NCI-H2029 treated with DMSO at 0.1 percent for 48 hours (cell line): ENCODE data around the gene GYPC.
"Not testable (repeated sequence)": the region's sequence is repeated elsewhere in the genome, so short reads cannot be mapped to it uniquely, and the experiment has no call there.

Experiments used
- DNase-seq: peaks from one replicate; lab custom pipeline; 2025; lab: John Stamatoyannopoulos, UW

Gene GYPC, protein sequence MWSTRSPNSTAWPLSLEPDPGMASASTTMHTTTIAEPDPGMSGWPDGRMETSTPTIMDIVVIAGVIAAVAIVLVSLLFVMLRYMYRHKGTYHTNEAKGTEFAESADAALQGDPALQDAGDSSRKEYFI

GRCh38 chr2:126655500-126656430 is at the start of gene GYPC:
Gene GYPC, plus strand, starts transcription at chr2:126656158. Its CDS starts 106 bp downstream, at chr2:126656264.
- no peak for DNase-seq

DNA sequence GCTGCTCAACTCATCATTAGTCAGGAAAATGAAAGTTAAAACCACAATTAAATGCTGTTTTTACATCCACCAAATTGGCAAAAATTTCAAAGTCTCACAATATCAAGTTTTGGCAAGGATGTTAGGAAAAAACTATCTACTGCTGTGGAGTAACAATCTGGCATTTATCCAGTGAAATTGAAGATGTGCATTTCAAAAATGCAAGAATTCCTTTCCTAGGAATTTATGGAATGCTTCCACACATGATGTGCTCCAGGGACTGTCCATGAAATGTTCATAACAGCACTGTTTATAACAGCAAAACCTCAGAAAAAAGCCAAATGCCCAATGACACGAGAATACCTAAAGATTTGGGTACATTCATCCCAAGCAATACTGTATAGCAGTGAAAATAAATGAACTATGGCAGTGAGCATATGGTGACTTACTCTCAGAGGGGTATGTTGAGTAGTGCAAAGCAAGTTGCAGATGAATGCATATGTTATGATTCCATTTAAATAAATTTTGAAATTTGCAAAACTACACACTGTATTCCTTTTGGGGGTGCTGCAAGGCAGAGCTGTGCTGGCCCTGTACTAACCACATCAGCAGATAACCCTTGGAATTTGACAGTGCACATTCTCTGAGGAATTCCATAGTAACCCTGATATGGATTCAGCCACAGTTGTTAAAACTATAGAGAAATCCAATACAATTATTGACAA is 41.3 kb upstream of the GYPC start:
- no peak for DNase-seq

GRCh38 chr2:126616606-126617069 is 39.3 kb upstream of the GYPC start:
- DNase-seq: no peak

GRCh38 chr2:126620302-126620701 is 35.7 kb upstream of the GYPC start:
- no peak for DNase-seq

GRCh38 chr2:126623000-126623399 is 33.0 kb upstream of the GYPC start:
- DNase-seq: no peak

- no peak for DNase-seq
Observed at GRCh38 chr2:126627643-126628042, 28.3 kb upstream of the GYPC start.

DNA sequence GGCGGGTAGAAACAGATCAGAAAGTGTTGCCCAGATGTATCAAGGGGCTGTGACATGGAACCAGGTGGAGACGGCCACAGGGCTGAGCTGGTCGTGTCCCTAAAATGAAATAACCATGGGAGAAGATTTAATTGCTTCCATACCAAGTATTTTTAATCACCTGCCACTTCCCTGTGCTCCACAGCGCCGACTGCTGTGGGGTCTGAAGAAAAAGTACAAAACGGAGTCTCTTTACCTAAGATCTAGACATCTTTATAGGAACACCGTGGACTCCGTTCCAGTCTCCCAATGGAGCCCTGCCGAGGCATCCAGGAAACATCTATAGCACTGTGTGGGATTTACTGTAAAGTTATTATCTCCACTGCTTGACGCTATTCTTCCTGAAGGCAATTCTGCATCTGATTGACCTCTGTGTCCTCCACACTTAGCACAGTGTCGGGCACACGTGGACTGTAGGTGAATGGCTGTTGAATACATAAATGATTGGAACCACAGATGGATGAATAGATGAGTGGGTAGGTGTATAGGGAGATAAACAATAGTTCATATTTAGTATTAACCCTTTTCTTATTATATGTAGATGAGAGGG is 21.6 kb upstream of the GYPC start:
- DNase-seq: no peak

DNA sequence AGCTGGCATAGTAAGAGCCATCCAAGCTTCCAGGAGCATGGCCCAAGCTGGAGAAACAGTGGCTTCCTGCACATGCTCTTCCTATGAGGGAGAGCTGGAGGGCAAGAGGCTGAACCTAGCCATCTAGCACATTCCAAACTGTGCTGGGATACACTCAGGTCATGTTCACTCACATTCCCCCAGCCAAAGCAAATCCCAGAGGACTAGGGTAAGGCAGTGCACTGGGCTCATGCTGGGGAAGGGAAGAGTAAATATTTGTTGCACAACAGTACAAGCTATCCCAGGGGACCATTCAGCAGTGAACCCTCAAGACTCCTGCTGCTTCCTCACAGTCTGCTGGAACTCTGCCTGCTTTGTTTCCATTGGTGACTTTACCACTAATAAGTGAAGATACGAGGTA is 20.7 kb upstream of the GYPC start:
- DNase-seq: no peak

- no peak for DNase-seq
Observed at GRCh38 chr2:126635736-126636135, 20.2 kb upstream of the GYPC start.

- no peak for DNase-seq
Observed at GRCh38 chr2:126637386-126637785, 18.6 kb upstream of the GYPC start.

GRCh38 chr2:126638746-126639145 is 17.2 kb upstream of the GYPC start:
- no peak for DNase-seq

DNA sequence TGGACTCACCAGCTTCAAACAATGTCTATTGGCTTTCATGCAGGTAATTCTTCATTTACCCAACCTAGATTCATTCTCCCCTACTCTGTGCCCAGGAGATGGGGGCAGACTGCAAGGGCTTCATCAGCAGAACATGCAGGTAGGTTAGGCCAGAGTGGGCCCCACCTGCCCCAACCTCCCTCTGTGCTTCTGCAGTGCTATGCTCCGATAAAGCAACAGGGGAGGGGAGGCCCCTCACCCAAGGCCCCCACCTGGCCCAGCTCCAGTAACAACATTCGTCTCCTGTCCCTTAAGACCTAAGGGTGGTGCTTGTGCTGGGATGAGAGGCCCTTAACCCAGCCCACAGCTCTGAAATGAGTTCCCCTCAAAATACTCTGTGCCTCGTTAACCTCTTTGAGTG is 16.7 kb upstream of the GYPC start:
- no peak for DNase-seq

DNA sequence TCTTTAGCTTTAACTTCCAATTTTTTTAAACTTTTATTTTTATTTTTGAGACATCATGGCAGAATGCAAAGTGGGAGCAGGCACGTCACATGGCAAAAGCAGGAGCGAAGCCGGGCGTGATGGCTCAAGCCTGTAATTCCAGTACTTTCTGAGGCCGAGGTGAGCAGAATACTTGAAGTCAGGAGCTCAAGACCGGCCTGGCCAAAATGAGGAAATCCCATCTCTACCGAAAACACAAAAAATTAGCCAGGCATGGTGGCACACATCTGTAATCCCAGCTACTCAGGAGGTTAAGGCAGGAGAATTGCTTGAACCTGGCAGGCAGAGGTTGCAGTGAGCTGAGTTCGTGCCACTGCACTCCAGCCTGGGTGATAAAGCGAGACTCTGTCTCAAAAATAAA is 14.7 kb upstream of the GYPC start:
- DNase-seq: not testable (repeated sequence)

DNA sequence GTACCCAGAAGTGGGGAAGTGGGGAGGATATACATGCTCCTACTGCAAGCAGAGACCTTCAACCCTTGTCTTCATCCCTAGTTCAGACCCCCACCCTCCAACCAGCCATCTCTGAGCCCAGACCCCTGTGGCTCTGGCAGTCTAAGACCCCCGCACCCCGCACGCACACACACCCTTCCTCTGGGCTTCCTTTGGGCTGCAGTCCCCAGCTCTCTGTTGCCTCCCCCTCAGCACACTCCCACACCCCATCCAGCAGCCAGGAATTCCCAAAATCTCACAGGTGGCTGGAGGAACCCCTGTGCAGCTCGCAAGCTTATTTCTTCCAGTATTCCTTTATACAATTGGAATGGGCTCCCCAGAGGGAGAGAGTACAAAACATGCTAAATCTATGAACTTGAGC is 13.9 kb upstream of the GYPC start:
- DNase-seq: no peak

- no peak for DNase-seq
Observed at GRCh38 chr2:126643431-126643830, 12.5 kb upstream of the GYPC start.

DNA sequence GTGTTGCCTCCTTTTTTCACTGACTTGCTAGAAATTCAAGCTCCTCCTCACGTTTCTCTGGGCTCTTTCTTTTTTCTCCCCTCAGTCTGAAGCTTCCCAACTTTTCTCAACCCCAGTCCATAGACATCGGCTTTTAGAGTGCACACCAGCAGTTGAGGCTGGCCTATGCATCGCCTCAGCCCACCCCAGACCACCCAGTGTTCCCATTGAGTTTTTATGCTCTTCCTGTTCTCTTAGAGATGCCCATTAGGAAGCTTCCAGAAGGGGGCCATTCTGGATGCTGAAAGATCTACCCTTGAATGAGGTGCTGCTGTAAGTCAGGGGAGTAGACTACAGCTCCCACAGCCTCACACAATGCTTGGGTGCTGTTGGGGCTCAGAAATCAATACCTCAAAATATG is 12.0 kb upstream of the GYPC start:
- no peak for DNase-seq

- DNase-seq: no peak
Observed at GRCh38 chr2:126644630-126645191, 11.2 kb upstream of the GYPC start.

DNA sequence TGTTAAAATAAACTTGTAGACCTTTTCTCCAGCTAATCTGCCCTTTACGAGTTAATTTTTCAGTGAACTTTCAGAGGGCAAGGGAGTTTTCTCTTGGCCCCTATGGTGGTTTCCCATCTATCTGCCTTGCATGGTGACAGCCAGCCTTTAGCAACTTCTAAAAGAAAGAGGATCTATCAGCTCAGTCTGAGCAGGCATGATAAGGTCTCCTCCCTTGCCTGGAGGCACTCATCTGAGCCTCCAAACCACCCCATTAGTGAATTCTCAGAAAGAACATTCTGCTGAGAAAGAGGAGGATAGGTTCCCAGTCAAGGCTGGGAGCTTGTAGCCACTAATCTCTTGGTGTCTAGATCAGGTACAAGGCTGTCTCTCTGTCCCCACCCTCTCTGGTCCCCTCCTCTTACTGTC is 10.7 kb upstream of the GYPC start:
- DNase-seq: no peak

DNA sequence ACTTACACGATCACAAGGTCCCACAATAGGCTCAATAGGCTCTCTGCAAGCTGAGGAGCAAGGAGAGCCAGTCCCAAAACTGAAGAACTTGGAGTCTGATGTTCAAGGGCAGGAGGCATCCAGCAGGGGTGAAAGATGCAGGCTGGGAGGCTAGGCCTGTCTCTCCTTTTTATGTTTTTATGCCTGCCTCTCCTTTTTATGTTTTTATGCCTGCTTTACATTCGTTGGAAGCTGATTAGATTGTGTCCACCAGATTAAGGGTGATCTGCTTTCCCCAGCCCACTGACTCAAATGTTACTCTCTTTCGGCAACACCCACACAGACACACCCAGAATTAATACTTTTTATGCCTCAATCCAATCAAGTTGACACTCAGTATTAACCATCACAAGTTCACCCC is 9.9 kb upstream of the GYPC start:
- no peak for DNase-seq

DNA sequence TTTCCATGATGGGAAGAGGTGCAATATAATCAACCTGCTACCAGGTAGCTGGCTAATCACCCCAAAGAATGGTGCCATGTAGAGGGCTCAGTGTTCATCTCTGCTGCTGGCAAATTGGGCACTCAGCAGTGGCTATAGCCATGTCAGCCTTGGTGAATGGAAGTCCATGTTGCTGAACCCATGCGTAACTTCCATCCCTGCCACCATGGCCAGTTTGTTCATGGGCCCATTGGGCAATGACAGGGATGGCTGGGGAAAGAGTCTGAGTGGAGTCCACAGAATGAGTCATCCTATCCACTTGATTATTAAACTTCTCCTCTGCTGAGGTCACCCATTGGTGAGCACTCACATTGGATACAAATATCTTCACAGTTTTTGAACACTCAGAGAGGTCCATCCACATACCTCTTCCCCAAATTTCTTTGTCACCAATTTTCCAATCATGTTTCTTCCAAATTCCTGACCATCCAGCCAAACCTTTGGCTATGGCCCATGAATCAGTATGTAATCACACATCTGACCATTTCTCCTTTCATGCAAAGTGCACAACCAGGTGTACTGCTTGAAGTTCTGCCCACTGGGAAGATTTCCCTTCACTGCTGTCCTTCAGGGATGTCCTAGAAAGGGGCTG is 8.1 kb upstream of the GYPC start:
- not testable (repeated sequence) for DNase-seq

- not testable (repeated sequence) for DNase-seq
Observed at GRCh38 chr2:126648345-126648786, 7.6 kb upstream of the GYPC start.

DNA sequence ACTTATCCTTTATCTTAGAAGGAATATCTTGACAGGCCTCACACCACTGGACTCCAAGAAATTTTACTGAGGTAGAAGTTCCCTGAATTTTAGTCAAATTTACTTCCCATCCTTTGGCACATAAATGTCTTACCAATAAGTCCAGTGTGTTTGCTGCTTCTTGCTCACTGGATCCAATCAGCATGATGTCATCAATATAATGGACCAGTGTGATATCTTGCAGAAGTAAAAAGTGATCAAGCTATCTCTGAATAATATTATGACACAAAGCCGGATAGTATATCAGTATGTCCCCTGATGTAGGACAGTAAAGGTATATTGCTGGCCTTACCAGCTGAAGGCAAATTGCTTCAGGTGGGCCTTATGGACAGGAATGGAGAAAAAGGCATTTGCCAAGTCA is 6.9 kb upstream of the GYPC start:
- no peak for DNase-seq
